HG03354 (cell line): ENCODE data around the gene PITPNM1.
A peak's percentile ranks its signal among the peaks of the same experiment; 100 is the strongest.
"Not testable (repeated sequence)": the region's sequence is repeated elsewhere in the genome, so short reads cannot be mapped to it uniquely, and the experiment has no call there.

Experiments used
- ATAC-seq: cut with Tn5 transposase; IDR thresholded peaks from one replicate; pipeline ENCODE4 v1.9.1; 2021; ENCODE audit warnings: mild to moderate bottlenecking; ENCODE audit not compliant: unreplicated experiment, poor library complexity, severe bottlenecking

The PITPNM1 gene

GRCh38 chr11:67524480-67524808, 19.3 kb upstream of the PITPNM1 start:
- no peak for ATAC-seq

- no peak for ATAC-seq
Measured at GRCh38 chr11:67523556-67524479, 18.7 kb upstream of the PITPNM1 start.

- no peak for ATAC-seq
Measured at GRCh38 chr11:67522844-67523555, 17.8 kb upstream of the PITPNM1 start, which contains the start of gene CABP2. Gene CABP2 (minus strand): TSS chr11:67523446. CDS start chr11:67523326, 120 bp downstream.

GRCh38 chr11:67522338-67522737, 17.2 kb upstream of the PITPNM1 start:
- ATAC-seq = no peak

GRCh38 chr11:67521924-67522323, 16.8 kb upstream of the PITPNM1 start:
- ATAC-seq = no peak

- ATAC-seq = no peak
Measured at GRCh38 chr11:67520856-67521824, 16.0 kb upstream of the PITPNM1 start.

- no peak for ATAC-seq
Measured at GRCh38 chr11:67519726-67520125, 14.6 kb upstream of the PITPNM1 start.

- ATAC-seq = no peak
Measured at GRCh38 chr11:67517784-67518552, 12.8 kb upstream of the PITPNM1 start.

GRCh38 chr11:67516806-67517205, 11.6 kb upstream of the PITPNM1 start:
- no peak for ATAC-seq

GRCh38 chr11:67514116-67514515, 9.0 kb upstream of the PITPNM1 start:
- ATAC-seq = no peak

GRCh38 chr11:67511558-67511957, 6.4 kb upstream of the PITPNM1 start:
- ATAC-seq = not testable (repeated sequence)

- ATAC-seq = no peak
Measured at GRCh38 chr11:67510023-67510345, 4.8 kb upstream of the PITPNM1 start.

GRCh38 chr11:67508486-67509121, 3.4 kb upstream of the PITPNM1 start:
- peak; percentile 42 for ATAC-seq

GRCh38 chr11:67507864-67508485, 2.8 kb upstream of the PITPNM1 start, which contains the start of gene CDK2AP2:
Gene CDK2AP2 (minus strand): TSS chr11:67508162. CDS start chr11:67508082, 80 bp downstream.
- peak; percentile 76 for ATAC-seq

GRCh38 chr11:67507242-67507863, 2.2 kb upstream of the PITPNM1 start:
- no peak for ATAC-seq

- ATAC-seq = no peak
Measured at GRCh38 chr11:67506426-67507051, 1.4 kb upstream of the PITPNM1 start.

- peak; percentile 27 for ATAC-seq
Measured at GRCh38 chr11:67505605-67506396, 638 bp upstream of the PITPNM1 start.
